HG03354 (cell line): ENCODE results near the gene HIRA.
"Not testable (repeated sequence)": the region's sequence is repeated elsewhere in the genome, so short reads cannot be mapped to it uniquely, and the experiment has no call there.

ENCODE experiments used
- ATAC-seq: cut with Tn5 transposase; IDR thresholded peaks from one replicate; pipeline ENCODE4 v1.9.1; 2021; ENCODE audit warnings: mild to moderate bottlenecking; ENCODE audit not compliant: unreplicated experiment, poor library complexity, severe bottlenecking

HIRA gene

DNA sequence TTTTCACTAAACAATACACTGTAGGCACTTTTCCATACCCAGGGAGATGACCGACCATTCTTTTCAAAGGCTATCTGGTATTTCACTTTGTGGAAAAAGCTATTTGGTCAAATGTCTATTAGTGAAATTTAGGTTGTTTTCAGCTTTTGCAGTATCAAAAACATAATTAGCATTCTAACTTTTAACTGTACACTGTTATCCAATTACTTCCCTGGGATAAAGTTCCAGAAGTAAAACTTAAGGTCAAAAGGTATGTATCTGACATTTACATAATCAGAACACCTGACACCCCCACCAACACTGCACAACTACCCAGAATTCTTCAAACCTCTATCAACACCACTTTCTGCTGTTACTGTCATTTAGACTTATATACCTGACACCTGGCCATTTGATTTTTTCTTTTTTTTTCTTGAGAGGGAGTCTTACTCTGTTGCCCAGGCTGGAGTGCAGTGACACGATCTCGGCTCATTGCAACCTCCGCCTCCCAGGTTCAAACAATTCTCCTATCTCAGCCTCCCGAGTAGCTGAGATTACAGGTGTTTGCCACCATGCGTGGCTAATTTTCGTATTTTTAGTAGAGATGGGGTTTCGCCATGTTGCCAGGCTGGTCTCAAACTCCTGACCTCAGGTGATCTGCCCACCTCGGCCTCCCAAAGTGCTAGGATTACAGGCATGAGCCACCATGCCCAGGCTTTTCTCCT, 13.9 kb upstream of the HIRA start:
- ATAC-seq = not testable (repeated sequence)

DNA sequence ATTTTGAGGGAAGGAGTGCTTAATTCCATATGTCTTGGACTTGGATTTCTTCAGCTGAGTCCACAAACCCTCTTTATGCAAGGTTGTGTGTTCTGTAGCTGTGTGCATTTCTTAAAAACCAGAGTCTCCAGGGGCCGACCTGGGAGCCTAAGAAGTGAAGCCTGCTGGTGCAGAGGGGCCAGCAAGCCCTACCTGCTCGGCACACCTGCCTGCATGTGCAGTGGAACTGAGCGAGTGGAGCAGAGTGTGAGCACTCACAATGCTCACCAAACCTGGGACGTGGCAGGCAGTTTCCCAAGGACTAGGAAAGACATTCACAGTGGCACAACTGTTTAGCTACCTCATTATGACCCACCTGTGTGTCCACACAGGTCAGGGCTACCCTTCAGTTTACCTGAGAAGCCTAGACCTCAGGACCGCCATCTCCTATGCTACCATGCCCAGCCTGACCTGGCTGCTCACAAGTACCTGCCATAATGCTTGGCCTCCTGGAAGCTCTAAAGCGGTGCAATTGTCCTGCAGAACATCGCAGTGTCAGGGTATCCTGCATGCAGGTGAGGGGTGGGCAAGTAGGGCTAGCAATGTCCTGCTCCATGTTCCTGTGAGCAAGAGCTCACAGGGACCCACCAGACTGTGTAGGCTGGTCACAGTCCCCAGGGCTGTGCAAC, 12.1 kb upstream of the HIRA start:
- ATAC-seq = no peak

DNA sequence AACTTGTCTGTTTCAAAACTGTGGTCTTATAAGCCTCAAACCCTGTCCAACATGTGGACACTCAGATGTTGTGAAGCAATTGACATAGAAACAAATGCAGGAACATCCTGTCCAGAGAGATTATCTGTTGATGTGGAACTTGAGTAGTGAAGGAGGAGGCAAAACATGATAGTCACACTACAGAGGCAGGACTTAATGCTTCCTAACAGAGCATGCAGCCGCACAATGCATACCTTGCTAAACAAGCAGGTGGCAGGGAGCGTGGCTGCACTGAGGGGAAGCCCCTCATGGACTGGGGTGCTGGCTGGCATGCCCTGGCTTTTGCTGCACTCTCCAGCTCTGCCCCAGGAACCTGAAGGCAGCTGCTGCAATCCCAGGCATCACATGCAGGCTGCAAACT, 10.6 kb upstream of the HIRA start:
- ATAC-seq = no peak

DNA sequence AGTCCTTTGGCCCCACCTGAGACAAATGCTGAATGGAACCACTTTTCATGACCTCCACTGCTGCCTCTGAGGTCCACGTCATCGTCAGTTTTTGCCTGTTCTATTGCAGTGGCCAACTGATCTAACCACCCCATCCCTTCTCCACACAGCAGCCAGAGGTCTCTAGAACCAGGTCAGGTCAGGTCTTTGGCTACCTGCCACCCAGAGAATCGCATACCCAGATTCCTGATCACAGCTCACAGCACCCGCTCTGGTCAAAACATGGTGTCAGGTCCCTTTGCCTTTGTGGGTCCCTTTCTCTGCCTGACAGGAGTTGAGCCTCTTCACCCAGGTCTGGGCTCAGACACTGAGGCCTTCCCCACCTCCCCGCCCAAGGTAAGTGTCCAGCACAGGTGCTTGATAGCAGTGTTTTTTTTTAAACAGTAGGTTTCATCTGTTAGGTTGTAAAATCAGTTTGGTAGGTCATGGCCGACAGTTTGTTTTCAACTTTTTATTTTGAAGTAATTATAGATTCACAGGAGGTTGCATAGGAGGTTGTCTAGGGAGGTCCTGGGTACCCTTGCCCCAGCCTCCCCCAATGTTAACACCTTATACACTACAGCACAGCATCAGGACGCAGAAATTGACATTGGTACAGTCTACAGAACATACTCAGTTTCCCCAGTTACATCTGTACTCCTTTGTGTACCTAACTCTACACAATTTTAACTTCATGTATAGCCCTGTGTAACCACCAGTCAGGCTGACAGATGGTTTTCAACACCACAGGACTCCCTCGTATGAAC, 9.1 kb upstream of the HIRA start:
- no peak for ATAC-seq

DNA sequence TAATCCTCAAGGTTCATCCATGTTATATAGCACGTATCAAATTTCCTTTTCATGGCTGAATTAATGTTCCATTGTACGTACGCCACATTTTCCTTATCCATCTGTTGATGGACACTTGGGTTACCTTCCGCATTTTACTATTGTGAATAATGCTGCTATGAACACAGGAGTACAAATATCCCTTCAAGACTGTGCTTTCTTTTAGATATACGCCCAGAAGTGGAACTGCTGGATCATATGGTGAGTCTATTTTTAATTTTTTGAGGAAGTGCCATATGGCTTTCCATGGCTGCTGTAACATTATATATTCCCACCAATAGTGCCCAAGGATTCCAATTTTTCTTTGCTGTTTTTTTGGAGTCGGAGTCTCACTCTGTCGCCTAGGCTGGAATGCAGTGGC, 6.8 kb upstream of the HIRA start:
- ATAC-seq = no peak

DNA sequence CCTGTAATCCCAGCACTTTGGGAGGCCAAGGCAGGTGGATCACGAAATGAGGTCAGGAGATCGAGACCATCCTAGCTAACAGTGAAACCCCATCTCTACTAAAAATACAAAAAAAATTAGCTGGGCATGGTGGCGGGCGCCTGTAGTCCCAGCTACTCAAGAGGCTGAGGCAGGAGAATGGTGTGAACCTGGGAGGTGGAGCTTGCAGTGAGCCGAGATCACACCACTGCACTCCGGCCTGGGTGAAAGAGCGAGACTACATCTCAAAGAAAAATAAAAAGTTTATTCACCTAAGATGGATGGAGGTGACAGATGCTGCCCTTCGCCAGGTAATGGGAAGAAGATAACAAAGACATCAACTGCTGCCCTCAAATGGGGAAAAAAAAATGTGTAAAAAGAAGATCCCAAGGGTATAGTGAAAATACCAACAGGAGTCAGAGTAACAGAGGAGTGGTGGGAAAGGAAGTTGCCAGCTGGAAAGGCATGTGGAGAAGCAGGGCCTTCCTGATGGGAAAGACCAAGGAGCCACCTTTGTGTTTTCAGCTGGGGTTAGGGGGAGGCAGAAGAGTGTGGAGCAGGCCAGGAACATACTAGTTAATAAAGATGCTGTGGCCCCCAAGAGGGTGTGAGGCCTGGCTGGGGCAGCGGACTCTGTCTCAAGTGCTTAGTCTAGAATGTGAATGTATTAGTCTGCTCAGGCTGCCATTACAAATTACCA, 5.1 kb upstream of the HIRA start:
- ATAC-seq = not testable (repeated sequence)

DNA sequence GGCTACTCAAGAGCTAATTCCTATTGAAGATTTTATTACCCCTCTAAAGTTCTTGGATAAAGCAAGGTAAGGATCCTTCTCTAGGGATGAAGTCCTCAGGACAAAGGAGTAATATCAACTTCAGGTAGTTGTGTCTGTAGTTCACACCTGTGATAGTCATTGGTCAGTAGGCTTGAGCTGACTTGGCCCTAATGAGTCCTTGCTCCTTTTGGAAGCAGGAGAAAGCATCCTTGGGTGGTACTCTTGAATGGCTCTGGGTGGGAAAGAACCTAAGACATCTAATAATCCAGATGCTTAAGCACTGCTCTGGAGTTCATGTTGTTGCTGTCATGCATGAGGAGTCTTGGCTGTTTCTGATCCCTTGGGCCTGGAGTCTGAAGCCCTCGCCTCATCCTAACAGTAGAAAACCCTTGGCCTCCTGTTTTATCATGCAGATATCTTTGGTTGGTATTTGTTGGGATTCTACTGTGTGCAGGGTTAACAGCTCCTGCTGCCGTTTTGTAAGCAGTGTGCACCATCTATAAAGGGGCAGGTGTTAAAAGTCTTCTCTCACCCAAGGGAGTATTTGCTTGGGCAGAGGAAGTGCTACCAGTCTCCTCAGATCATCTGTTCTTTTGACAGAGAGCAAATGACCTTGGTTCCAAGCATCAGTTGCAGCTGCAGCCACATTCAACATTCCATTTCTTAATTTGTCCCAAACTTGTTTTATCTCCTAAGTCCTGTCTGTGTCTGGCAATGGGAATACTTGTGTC, 3.5 kb upstream of the HIRA start:
- no peak for ATAC-seq

DNA sequence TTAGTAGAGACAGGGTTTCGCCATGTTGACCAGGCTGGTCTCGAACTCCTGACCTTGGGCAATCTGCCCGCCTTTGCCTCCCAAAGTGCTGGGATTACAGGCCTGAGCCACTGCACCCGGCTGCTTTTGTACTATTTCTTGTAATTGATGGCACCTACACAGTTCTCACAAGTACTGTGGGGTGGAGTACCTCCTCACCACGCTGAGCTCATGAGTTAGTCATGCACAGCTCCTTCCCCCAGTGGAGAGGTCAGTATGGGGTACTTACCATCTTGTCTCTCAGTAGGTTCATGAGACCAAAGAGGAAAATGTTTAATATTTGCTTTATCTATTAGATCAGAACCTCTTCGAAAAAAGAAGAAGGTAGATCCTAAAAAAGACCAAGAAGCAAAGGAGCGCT, 2.9 kb upstream of the HIRA start:
- no peak for ATAC-seq

DNA sequence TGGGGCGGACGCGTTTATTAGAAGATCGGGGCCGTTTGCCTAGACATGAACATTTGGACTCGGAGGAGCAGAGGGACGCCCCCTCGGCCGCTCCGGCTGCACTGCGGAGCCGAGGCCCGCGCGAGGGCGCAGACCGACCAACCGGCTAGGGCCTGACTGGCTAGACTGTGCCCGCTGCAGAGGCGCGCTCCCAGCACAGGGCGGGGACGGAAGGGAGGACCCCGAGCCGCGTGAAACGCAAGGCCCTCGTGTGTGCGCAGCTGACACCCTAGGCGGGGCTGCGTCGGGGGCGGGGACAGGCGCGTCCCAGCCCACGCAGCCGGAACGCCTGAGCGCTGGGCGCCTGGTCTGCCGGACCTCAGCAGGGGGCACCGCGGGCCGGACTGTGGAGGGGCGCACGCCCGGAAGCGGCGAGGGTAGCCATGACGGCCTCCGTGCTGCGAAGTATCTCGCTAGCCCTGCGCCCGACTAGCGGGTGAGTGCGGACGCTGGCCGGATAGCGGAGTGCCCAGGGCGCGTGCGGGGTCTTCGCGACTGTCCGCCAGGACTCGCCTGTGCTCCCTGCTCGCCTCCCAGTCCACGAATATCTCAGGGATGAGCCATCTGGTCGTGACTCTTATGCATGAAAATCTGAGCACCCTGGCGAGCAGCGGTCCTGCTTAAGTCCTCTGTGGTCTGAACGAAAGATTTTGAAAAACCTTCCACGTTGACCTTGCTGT, 759 bp upstream of the HIRA start, which contains the start of gene MRPL40:
TSS of gene MRPL40 (plus strand) at position 413 of the 719 bp plus-strand sequence. CDS start at position 423, 10 bp downstream.
- peak; percentile 81 for ATAC-seq

DNA sequence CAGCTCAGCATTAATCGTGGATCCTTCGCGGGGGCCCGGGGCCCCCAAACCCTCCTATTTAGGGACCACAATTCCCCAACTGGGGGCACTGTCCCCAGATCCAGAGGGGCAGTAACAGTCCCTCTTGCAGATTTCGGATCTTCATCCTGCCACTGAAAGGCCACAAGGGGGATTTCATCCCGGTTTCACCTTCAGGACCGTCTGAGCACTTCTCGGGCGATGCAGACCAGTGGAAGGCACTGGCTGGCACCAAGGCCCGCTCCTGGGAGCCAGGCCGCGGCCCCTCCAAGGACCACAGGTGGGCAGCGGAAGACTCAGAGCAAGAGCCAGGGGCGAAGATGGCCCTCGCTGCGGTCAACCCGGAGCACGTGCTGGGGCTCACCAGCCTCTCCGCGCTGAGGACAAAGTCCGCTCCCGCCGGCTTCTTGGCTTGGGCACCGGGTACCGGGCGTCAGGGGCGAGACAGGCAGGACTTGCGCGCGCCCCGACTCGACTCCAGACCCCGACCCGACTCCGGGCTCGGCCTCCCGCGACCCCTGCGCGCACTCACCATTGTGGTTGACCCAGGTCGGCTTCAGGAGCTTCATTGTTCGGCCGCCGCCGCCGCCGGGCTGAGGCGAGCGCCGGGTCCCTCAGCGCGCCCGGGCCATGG, 517 bp downstream of the HIRA start:
- peak; percentile 15 for ATAC-seq

DNA sequence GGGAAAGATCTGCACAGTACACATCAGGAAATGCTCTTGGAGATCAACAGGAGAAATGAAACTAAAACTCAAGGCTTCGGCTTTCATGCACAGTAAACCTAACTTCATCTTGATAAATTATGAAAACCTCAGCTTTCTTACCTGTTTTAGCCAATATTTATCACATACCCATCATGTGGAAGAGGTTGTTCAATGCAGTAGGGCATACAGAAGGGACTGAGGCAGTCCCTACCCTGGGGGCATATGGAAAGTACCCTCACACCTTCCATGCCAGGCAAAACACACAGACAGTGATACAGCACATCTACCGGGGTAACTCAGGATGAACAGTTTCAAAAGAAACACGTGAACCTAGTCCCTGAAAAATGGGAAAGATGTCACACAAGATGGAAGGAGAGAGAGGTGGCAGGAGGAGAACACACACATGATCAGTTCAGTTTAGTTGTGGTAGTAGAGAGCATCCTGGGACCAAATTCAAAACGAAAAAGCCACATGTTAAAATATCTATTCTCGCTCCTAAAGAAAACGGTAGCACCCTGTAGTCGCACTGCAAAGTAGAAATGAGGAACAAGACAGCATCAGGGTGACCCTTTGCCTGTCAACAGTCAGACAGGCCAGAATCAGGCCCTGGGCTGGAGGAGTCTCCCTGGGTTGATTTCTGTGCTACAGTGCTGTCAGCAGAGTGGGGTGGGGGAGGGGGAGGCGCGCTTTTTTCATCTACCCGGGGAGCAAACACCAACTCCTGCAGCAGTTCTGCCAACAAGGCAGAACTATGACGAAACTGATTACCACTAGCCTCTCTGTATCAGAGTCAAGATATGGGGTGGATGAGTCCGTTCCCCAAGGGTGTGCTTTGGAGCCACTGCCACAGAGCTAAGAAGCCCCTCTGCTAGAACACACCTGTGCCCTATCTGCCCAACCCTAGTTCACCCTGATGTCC, 1.3 kb downstream of the HIRA start:
- ATAC-seq = no peak

DNA sequence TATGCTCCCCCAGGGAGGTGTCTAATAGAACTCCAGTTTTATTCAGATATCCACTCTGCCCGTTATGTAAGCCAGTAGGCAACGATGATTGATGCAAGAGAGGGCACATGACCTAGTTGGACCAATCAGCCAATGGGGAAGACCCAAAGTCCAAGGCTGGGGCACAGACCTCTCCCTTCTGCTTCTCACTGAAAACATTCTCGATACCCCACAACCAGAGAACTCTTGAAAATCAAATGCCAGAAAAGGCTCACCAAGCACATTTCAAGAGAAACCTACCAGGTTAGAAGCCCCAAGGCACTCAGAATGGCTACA, 7.4 kb downstream of the HIRA start:
- no peak for ATAC-seq

DNA sequence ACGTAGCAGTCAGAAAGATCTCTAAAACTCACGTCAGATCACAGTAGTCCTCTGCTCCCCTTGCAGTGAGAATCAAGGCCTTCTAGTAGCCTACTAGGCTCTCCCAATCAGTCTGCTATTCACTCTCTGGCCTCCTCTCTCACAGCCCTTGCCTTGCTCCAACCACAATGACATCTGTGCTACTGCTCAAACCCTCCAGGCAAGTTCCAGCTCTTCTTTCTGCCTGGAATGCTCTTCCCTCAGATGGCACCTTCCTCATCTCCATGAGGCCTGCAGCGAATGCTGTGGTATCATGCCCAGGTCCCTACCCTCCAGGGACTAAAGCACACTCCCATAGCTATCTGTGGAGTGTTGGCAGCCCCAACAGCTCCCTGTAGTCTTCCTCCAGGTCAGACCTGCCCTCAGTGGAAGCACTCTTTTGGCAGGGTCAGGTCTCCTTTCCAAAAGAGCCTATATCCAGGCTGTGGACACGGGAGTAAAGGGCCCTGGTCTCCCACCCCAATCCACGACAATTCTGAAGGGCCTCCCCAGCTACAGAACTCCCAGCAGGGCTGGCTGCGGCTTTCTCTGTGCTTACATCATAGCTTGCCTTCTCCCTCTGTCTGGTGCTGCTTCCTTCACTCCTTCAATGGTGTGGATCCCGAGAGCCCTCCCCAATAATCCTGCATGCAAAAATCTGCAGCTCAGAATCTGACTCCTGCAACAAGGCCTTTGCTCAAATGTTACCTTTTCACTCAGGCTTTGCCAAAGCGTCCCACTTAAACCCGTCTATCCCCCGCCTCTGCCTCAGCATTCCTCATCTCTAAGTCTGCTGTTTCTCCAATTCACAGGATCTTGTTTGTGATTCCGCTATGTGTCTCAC, 8.9 kb downstream of the HIRA start:
- ATAC-seq = no peak

DNA sequence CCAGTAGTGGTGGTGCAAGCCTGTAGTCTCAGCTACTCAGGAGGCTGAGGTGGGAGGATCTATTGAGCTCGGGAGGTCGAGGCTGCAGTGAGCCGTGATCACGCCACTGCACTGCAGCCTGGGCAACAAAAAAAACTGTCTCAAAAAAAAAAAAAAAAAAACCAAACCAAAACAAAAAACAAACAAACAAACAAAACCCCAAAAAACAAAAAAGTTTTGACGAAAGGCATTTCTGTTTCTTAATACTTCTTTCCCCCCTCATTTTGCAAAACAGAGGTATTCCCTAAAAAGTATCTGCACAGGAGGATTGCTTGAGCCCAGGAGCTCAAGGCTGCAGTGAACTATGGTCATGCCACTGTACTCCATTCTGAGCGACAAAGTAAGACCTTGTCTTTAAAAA, 11.2 kb downstream of the HIRA start:
- no peak for ATAC-seq

DNA sequence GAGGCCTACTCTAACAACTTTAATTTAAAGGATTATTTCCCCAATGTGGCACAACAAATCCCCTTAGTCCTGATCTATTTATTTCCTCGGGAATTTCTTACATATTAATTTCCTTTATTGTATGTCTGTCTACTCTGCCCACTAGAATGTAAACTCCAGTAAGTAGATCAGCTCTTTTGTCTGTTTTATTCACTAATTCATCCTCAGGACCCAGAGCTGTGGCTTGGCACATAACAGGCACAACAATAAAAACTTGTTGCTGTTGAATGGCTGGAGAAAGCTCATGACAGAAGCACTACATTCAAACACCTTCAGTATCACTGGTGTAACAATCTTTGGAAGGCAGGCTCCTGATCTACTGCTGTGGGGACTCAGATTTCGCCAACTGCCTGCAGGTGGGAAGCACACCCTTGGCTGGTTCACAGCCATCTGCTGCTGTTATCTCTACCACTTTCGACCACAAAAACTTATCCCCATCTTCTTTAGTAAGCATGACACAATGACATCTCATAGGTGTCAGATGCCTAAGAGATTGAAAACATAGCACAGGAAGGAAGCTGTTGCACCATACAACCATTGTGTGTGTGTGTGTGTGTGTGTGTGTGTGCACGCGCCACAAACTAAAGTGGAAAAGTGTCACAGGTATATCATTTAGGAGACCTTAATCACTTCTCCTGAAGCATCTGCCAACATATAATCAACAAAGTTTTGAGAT, 11.9 kb downstream of the HIRA start:
- ATAC-seq = no peak

DNA sequence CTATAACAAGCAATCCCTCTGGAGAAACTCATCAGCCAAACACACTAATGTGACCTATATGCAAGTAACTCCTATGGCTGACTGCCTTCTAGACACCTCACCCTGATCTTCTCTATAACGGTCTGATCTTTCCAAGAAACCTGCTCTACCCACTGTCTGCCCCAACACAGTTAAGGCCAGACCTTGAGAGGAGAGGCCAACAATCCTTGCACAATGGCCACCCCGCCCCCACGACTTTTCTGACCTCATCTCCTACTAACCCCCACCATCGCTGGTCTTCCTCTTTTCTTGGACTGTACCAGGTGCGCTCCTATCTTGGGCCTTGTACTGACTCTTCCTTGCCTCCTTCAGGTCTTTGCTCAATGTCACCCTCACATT, 12.5 kb downstream of the HIRA start:
- ATAC-seq = no peak
